ENCODE data around the gene HECA. TPM values are rescaled to one million over a fixed set of nuclear protein-coding genes. Genes with fewer than 3 reads are reported as not detected.

The HECA gene
- total and polyA plus RNA-seq, 4 donors, result 2.3 to 11.1 (median 5.9) TPM

DNA sequence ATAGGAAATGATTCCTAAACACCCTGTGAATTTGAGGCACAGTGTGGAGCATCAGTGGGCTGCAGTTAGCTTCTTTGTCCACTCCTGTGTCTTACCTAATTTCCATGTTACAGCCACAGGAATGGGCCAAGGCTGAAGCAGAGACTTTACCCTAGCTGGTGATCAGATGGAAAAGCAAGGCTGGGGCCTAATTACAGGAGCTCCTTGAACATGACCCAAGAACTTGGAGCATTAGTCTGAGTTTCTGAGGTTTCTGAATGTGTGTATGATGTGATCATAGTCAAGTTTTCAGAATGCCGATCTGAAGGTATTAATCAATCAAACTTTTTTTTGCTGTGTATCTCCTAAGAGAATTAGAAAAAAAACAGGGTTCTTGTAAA lies 18.0 kb downstream of the HECA start:
- Histone ChIP-seq H3K27me3 (ENCODE audit: control insufficient read depth in 4 of 4, insufficient read depth in 4 of 4, low read length in 3 of 4) (no peaks in the 10 kb centered on the region), H3K9me3 (ENCODE audit: control insufficient read depth in 4 of 4, low read length in 3 of 4) (no peaks in the 10 kb centered on the region), H3K36me3 (ENCODE audit: control insufficient read depth in 4 of 4, insufficient read depth in 3 of 4, low read depth in 1 of 4, low read length in 3 of 4) (peaks cover 0 to 3% (median 0%) of the 10 kb centered on the region in 4 donors), H3K4me3 (ENCODE audit: low read depth in 1 of 3, low read length in 3 of 3) (no peak overlapping the region), H3K27ac (ENCODE audit: low read depth in 1 of 2, low read length in 2 of 2) (no peak overlapping the region), H3K4me1 (ENCODE audit: control insufficient read depth in 4 of 4, insufficient read depth in 4 of 4, low read length in 3 of 4) (peaks cover 0 to 13% (median 5%) of the 10 kb centered on the region in 4 donors), H3K9ac (ENCODE audit: low read depth in 1 of 2, low read length in 2 of 2) (no peak overlapping the region)
- no peak for DNase-seq (ENCODE audit: low spot score)
- 86% methylated on average over 1 of the region's 1 CpG for whole genome bisulfite sequencing
- TF ChIP-seq YY1 (IDR thresholded peaks at IDR 0.05), result no peak
- no peak for TF ChIP-seq TAF1 (conservative IDR thresholded peaks at IDR 0.05)
- no peak for TF ChIP-seq RAD21 (IDR thresholded peaks at IDR 0.05)
- no peak for TF ChIP-seq FOXA2 (IDR thresholded peaks at IDR 0.05)
- TF ChIP-seq, protein P1, sequence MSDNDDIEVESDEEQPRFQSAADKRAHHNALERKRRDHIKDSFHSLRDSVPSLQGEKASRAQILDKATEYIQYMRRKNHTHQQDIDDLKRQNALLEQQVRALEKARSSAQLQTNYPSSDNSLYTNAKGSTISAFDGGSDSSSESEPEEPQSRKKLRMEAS (IDR thresholded peaks at IDR 0.05), result no peak
- no peak for TF ChIP-seq JUND (IDR thresholded peaks at IDR 0.05)
- no peak for TF ChIP-seq RXRA (IDR thresholded peaks at IDR 0.05)
- no peak for TF ChIP-seq HNF4G (IDR thresholded peaks at IDR 0.05)
- TF ChIP-seq, protein P2, sequence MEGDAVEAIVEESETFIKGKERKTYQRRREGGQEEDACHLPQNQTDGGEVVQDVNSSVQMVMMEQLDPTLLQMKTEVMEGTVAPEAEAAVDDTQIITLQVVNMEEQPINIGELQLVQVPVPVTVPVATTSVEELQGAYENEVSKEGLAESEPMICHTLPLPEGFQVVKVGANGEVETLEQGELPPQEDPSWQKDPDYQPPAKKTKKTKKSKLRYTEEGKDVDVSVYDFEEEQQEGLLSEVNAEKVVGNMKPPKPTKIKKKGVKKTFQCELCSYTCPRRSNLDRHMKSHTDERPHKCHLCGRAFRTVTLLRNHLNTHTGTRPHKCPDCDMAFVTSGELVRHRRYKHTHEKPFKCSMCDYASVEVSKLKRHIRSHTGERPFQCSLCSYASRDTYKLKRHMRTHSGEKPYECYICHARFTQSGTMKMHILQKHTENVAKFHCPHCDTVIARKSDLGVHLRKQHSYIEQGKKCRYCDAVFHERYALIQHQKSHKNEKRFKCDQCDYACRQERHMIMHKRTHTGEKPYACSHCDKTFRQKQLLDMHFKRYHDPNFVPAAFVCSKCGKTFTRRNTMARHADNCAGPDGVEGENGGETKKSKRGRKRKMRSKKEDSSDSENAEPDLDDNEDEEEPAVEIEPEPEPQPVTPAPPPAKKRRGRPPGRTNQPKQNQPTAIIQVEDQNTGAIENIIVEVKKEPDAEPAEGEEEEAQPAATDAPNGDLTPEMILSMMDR (IDR thresholded peaks at IDR 0.05; ENCODE audit: low read depth, low read length, missing input control), result no peak
- TF ChIP-seq, protein P3, sequence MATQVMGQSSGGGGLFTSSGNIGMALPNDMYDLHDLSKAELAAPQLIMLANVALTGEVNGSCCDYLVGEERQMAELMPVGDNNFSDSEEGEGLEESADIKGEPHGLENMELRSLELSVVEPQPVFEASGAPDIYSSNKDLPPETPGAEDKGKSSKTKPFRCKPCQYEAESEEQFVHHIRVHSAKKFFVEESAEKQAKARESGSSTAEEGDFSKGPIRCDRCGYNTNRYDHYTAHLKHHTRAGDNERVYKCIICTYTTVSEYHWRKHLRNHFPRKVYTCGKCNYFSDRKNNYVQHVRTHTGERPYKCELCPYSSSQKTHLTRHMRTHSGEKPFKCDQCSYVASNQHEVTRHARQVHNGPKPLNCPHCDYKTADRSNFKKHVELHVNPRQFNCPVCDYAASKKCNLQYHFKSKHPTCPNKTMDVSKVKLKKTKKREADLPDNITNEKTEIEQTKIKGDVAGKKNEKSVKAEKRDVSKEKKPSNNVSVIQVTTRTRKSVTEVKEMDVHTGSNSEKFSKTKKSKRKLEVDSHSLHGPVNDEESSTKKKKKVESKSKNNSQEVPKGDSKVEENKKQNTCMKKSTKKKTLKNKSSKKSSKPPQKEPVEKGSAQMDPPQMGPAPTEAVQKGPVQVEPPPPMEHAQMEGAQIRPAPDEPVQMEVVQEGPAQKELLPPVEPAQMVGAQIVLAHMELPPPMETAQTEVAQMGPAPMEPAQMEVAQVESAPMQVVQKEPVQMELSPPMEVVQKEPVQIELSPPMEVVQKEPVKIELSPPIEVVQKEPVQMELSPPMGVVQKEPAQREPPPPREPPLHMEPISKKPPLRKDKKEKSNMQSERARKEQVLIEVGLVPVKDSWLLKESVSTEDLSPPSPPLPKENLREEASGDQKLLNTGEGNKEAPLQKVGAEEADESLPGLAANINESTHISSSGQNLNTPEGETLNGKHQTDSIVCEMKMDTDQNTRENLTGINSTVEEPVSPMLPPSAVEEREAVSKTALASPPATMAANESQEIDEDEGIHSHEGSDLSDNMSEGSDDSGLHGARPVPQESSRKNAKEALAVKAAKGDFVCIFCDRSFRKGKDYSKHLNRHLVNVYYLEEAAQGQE (IDR thresholded peaks at IDR 0.05), result no peak
- TF ChIP-seq, protein P4, sequence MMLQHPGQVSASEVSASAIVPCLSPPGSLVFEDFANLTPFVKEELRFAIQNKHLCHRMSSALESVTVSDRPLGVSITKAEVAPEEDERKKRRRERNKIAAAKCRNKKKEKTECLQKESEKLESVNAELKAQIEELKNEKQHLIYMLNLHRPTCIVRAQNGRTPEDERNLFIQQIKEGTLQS (IDR thresholded peaks at IDR 0.05), result no peak
- TF ChIP-seq GABPA (IDR thresholded peaks at IDR 0.05 in 1 of 2, conservative IDR thresholded peaks at IDR 0.05 in 1 of 2), result no peak
- TF ChIP-seq HNF4A (conservative IDR thresholded peaks at IDR 0.05), result no peak
- TF ChIP-seq EGR1 (IDR thresholded peaks at IDR 0.05; ENCODE audit: low read depth in 2 of 2), result no peak
- TF ChIP-seq, protein P5, sequence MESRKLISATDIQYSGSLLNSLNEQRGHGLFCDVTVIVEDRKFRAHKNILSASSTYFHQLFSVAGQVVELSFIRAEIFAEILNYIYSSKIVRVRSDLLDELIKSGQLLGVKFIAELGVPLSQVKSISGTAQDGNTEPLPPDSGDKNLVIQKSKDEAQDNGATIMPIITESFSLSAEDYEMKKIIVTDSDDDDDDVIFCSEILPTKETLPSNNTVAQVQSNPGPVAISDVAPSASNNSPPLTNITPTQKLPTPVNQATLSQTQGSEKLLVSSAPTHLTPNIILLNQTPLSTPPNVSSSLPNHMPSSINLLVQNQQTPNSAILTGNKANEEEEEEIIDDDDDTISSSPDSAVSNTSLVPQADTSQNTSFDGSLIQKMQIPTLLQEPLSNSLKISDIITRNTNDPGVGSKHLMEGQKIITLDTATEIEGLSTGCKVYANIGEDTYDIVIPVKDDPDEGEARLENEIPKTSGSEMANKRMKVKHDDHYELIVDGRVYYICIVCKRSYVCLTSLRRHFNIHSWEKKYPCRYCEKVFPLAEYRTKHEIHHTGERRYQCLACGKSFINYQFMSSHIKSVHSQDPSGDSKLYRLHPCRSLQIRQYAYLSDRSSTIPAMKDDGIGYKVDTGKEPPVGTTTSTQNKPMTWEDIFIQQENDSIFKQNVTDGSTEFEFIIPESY (IDR thresholded peaks at IDR 0.05), result no peak
- no peak for TF ChIP-seq NR2F2 (IDR thresholded peaks at IDR 0.05)
- TF ChIP-seq FOXA1 (IDR thresholded peaks at IDR 0.05), result no peak
- TF ChIP-seq SP1 (IDR thresholded peaks at IDR 0.05), result no peak
